WERI-Rb-1 (cell line): ENCODE data around the gene CCDC187.

Source experiments
- DNase-seq: peaks from one replicate; pipeline ENCODE4 v3.0.0-alpha.2; 2020
- H3K27ac ChIP-seq: fragments of 250-450 bp; sonication (Bioruptor Pico); 2 replicates; pipeline ENCODE4 v1.5.1; 2020; ENCODE audit warnings: mild to moderate bottlenecking, moderate library complexity
- H3K27me3 ChIP-seq: fragments of 250-450 bp; sonication (Bioruptor Pico); 2 replicates; pipeline ENCODE4 v1.5.1; 2021; ENCODE audit warnings: mild to moderate bottlenecking, low read depth, moderate library complexity; ENCODE audit not compliant: insufficient read depth, severe bottlenecking
- H3K36me3 ChIP-seq: fragments of 250-450 bp; sonication (Bioruptor Pico); 2 replicates; pipeline ENCODE4 v1.5.1; 2020; ENCODE audit warnings: mild to moderate bottlenecking, moderate library complexity
- H3K4me3 ChIP-seq: 2 replicates; pipeline ENCODE4 v1.5.1; 2011; ENCODE audit warnings: low read depth, mild to moderate bottlenecking, control low read depth, low read length
- H3K9me3 ChIP-seq: fragments of 250-450 bp; sonication (Bioruptor Pico); 2 replicates; pipeline ENCODE4 v1.5.1; 2021; ENCODE audit warnings: mild to moderate bottlenecking, moderate library complexity; ENCODE audit not compliant: severe bottlenecking
- CTCF ChIP-seq: IDR thresholded peaks from 2 replicates; pipeline ENCODE4 v1.5.1; 2011; ENCODE audit warnings: low read depth, mild to moderate bottlenecking, control low read depth, inconsistent platforms, low read length

The CCDC187 gene

GRCh38 chr9:136328011-136328621 is 24.2 kb upstream of the CCDC187 start:
- no peaks in the 10 kb centered on the region for H3K9me3 ChIP-seq
- peak overlapping the region; percentile 87 for H3K27ac ChIP-seq
- H3K27me3 ChIP-seq = no peaks in the 10 kb centered on the region
- no peak for DNase-seq
- TF ChIP-seq CTCF = no peak
- H3K4me3 ChIP-seq = peak overlapping the region; percentile 72
- H3K36me3 ChIP-seq = peaks cover 25% of the 10 kb centered on the region

GRCh38 chr9:136327304-136327974 is 23.5 kb upstream of the CCDC187 start, which contains the start of gene GPSM1:
TSS of gene GPSM1 (plus strand) at chr9:136327539. CDS start at chr9:136327696, 157 bp downstream.
- TF ChIP-seq CTCF = no peak
- Histone ChIP-seq H3K9me3 (no peaks in the 10 kb centered on the region), H3K4me3 (peak within 1 kb of the TSS; percentile 72), H3K27me3 (no peaks in the 10 kb centered on the region), H3K36me3 (peaks cover 23% of the 10 kb centered on the region), H3K27ac (peak within 1 kb of the TSS; percentile 87)
- DNase-seq = peak; percentile 61

- peak overlapping the region; percentile 74 for H3K27ac ChIP-seq
- no peak overlapping the region; the same call in 1 of the 2 replicates for H3K4me3 ChIP-seq
- H3K36me3 ChIP-seq = peaks cover 17% of the 10 kb centered on the region
- H3K27me3 ChIP-seq = no peaks in the 10 kb centered on the region
- TF ChIP-seq CTCF = no peak
- DNase-seq = no peak
- no peaks in the 10 kb centered on the region for H3K9me3 ChIP-seq
Observed at GRCh38 chr9:136326761-136327303, 22.9 kb upstream of the CCDC187 start.

GRCh38 chr9:136326061-136326760 is 22.3 kb upstream of the CCDC187 start:
- Histone ChIP-seq H3K36me3 (peaks cover 15% of the 10 kb centered on the region), H3K4me3 (no peak overlapping the region), H3K27me3 (no peaks in the 10 kb centered on the region), H3K9me3 (no peaks in the 10 kb centered on the region), H3K27ac (peak overlapping the region; percentile 74)
- no peak for DNase-seq
- TF ChIP-seq CTCF = no peak

- Histone ChIP-seq H3K4me3 (no peak overlapping the region), H3K9me3 (peaks cover 3% of the 10 kb centered on the region), H3K27ac (no peak overlapping the region), H3K27me3 (no peaks in the 10 kb centered on the region), H3K36me3 (peaks cover 9% of the 10 kb centered on the region)
- no peak for DNase-seq
- TF ChIP-seq CTCF = no peak
Observed at GRCh38 chr9:136325358-136325757, 21.5 kb upstream of the CCDC187 start.
